ENCODE measurements around the gene PARN. TPM values are rescaled to one million over a fixed set of nuclear protein-coding genes. Genes with fewer than 3 reads are reported as not detected.
A peak's percentile ranks its signal among the peaks of the same experiment; 100 is the strongest.
"Not testable (repeated sequence)": the region's sequence is repeated elsewhere in the genome, so short reads cannot be mapped to it uniquely, and the experiment has no call there.

The PARN gene
- polyA plus RNA-seq, 2 of the 4 experiments (the other 2 are of a cell fraction) = 40.0 to 58.6 TPM

DNA sequence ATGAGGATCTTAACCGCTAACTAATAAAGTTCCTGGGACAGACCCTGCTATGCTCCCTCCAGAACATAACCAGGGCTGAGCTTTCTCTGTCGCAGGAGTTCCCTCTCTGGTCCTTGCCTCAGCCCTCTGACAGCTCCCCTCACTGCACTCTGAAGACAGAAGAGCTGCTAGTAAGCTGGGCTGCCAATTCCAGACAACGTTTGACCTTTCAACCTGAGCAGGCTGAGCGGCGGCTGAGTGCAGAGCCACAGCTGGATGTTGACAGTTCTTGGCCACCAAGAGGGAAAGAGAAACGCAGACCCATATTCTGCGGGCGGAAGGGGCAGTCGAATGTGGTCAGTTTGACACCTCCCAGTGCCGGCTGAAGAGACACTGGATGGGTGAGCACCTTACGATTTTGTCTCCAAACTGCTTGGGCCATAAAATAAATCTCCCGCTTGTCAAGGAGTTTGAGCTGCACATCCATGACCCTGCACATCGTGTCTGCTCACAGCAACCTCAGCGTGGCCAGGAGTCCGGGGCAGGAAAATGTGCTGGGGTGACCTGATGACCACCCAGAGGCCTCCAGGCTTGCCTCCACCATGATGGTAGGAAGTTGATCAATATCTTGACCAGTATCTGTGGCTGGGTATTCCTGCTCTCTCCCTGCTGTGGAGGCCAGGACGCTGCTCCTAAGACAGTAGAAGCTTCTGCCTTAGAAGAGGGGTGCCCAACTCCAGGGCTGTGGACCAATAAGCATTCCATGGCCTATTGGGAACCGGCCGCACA lies 209.2 kb downstream of the PARN start:
- Histone ChIP-seq H3K4me1 (peaks cover 11% of the 10 kb centered on the region), H3K27ac (peak overlapping the region in 1 of 2 experiments; percentile 67; a peak in 2 of 6 replicates), H3K4me2 (no peak overlapping the region), H3K9me3 (0 out of 3 replicates have a peak, but pooled peaks cover 3% of the 10 kb centered on the region), H3K4me3 (no peak overlapping the region)
- TF ChIP-seq HMGXB4 (CRISPR knock-in tag; IDR thresholded peaks at IDR 0.05; ENCODE audit: borderline replicate concordance) (no peak), PHF8 (IDR thresholded peaks at IDR 0.05; ENCODE audit: borderline replicate concordance, low read depth) (no peak), REST (IDR thresholded peaks at IDR 0.05) (no peak), HOXB5 (CRISPR knock-in tag; IDR thresholded peaks at IDR 0.05) (no peak), ZFP36 (IDR thresholded peaks at IDR 0.05; ENCODE audit: borderline replicate concordance, partially characterized antibody) (no peak), RAD21 (conservative IDR thresholded peaks at IDR 0.05 in 1 of 2, IDR thresholded peaks at IDR 0.05 in 1 of 2) (no peak), HEYL (CRISPR knock-in tag; IDR thresholded peaks at IDR 0.05) (no peak), CTCF (IDR thresholded peaks at IDR 0.05) (no peak), CHD4 (IDR thresholded peaks at IDR 0.05; ENCODE audit: borderline replicate concordance) (no peak), MAZ (IDR thresholded peaks at IDR 0.05; ENCODE audit: borderline replicate concordance, low read depth, low read length) (no peak), NPAS2 (CRISPR knock-in tag; IDR thresholded peaks at IDR 0.05; ENCODE audit: borderline replicate concordance) (no peak), CEBPB (IDR thresholded peaks at IDR 0.05) (no peak), FOXS1 (CRISPR knock-in tag; IDR thresholded peaks at IDR 0.05) (no peak), CBX2 (IDR thresholded peaks at IDR 0.05; ENCODE audit: borderline replicate concordance, low read depth) (no peak)
- TF ChIP-seq, protein P1, sequence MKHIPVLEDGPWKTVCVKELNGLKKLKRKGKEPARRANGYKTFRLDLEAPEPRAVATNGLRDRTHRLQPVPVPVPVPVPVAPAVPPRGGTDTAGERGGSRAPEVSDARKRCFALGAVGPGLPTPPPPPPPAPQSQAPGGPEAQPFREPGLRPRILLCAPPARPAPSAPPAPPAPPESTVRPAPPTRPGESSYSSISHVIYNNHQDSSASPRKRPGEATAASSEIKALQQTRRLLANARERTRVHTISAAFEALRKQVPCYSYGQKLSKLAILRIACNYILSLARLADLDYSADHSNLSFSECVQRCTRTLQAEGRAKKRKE (CRISPR knock-in tag; IDR thresholded peaks at IDR 0.05; ENCODE audit: low read depth) = no peak
- WGBS (ENCODE audit: missing lambda C conversion rate) = 93% methylated on average over 15 of the region's 18 CpGs
- ATAC-seq (no peak), DNase-seq (ENCODE audit: low read depth in 1 of 2, low spot score in 1 of 2) (no peak), FAIRE-seq (no peak)
- POLR2A ChIA-PET = no interaction called here
- CTCF ChIA-PET = no interaction called here

- H3K9me3 ChIP-seq; POLR2A ChIA-PET; FAIRE-seq; H3K4me2 ChIP-seq; CTCF ChIA-PET; DNase-seq (ENCODE audit: low read depth in 1 of 2, low spot score in 1 of 2); ATAC-seq; H3K4me3 ChIP-seq: not testable (repeated sequence)
- 88% methylated on average over 4 of the region's 4 CpGs for WGBS (ENCODE audit: missing lambda C conversion rate)
- H3K4me1 ChIP-seq = peaks cover 11% of the 10 kb centered on the region
- peak overlapping the region in 1 of 2 experiments; percentile 67; a peak in 2 of 6 replicates for H3K27ac ChIP-seq
Measured at GRCh38 chr16:14420243-14420642, 209.8 kb downstream of the PARN start.
